Measurements from ENCODE around the gene NR2F1.

- no peak for TF ChIP-seq SUZ12 (IDR thresholded peaks at IDR 0.05)
- no peak for TF ChIP-seq BHLHE40 (IDR thresholded peaks at IDR 0.05; ENCODE audit: borderline replicate concordance)
- no peak for TF ChIP-seq FOXA1 (IDR thresholded peaks at IDR 0.05)
- no peak for TF ChIP-seq ZNF384 (IDR thresholded peaks at IDR 0.05)
- TF ChIP-seq LEF1 (IDR thresholded peaks at IDR 0.05; ENCODE audit: borderline replicate concordance), result no peak
- no peak for TF ChIP-seq FOXM1 (IDR thresholded peaks at IDR 0.05; ENCODE audit: borderline replicate concordance)
- TF ChIP-seq ELF4 (IDR thresholded peaks at IDR 0.05), result no peak
- TF ChIP-seq, protein P1, sequence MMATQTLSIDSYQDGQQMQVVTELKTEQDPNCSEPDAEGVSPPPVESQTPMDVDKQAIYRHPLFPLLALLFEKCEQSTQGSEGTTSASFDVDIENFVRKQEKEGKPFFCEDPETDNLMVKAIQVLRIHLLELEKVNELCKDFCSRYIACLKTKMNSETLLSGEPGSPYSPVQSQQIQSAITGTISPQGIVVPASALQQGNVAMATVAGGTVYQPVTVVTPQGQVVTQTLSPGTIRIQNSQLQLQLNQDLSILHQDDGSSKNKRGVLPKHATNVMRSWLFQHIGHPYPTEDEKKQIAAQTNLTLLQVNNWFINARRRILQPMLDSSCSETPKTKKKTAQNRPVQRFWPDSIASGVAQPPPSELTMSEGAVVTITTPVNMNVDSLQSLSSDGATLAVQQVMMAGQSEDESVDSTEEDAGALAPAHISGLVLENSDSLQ (IDR thresholded peaks at IDR 0.05), result peak; percentile 90
- no peak for TF ChIP-seq NFRKB (IDR thresholded peaks at IDR 0.05)
- no peak for TF ChIP-seq SP1 (IDR thresholded peaks at IDR 0.05)
- TF ChIP-seq TARDBP (IDR thresholded peaks at IDR 0.05), result no peak
- peak; percentile 45; the same call in 1 of the 2 replicates for TF ChIP-seq CTBP1 (IDR thresholded peaks at IDR 0.05; ENCODE audit: borderline replicate concordance)
- TF ChIP-seq ARNT (IDR thresholded peaks at IDR 0.05), result no peak
- TF ChIP-seq HDGF (IDR thresholded peaks at IDR 0.05; ENCODE audit: borderline replicate concordance), result no peak
Observed at GRCh38 chr5:93601071-93601801, 18.2 kb downstream of the NR2F1 start.
